Neural progenitor cell (in vitro differentiated cells): ENCODE data around the gene RANBP1.

ENCODE experiments used
- EZH2 ChIP-seq: fragments of 200-600 bp; sonication (generic); IDR thresholded peaks from 2 replicates; pipeline ENCODE4 v1.6.1; 2017; ENCODE audit warnings: antibody characterized with exemption, mild to moderate bottlenecking, moderate library complexity
- EZH2phosphoT487 ChIP-seq: fragments of 200-600 bp; sonication (generic); IDR thresholded peaks from 2 replicates; pipeline ENCODE4 v1.6.1; 2017; ENCODE audit warnings: antibody characterized with exemption
- TF ChIP-seq, protein P1 (sequence below): fragments of 200-600 bp; sonication (generic); IDR thresholded peaks from 2 replicates; pipeline ENCODE4 v1.5.1; 2017; ENCODE audit warnings: antibody characterized with exemption, mild to moderate bottlenecking

DNA sequence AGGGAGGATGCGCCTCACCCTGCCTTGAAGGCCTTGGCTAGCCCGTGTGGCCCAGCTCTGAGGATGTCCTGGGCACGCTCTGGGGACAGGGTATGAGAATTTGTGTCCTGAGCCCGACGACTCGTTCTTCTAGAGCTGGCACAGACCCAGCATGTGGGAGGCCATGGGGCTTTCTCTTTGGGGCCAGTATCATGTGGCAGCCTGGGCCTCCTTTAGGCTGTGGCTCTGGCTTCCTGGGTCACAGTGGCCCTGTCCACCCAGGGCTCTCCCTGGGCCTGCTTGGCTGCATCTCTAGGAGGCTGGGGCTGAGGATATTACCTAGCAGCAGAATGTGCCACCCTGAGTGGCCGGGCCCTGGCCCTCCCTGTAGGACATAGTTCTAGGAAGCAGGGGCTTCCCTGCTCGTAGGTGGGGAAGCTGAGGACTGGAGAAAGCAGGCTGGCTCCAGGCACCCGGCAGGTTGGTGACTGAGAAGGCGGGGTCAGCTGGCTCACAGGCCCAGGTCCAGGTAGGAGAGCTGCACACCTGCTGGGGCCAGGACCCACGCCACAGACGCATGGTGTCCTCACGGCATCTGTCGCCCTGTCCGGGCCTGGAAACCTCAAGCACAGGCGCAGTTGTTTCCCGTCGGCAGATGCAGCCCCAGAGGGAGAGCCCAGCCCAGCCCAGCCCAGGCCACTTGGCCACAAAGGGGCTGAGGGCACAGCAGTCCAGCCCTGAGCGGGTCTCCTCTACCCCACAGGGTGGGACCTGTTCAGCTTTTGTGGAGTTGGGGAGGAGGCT is 28.2 kb downstream of the RANBP1 start:
- TF ChIP-seq EZH2phosphoT487 (no peak), EZH2 (no peak)
- TF ChIP-seq, protein P1, sequence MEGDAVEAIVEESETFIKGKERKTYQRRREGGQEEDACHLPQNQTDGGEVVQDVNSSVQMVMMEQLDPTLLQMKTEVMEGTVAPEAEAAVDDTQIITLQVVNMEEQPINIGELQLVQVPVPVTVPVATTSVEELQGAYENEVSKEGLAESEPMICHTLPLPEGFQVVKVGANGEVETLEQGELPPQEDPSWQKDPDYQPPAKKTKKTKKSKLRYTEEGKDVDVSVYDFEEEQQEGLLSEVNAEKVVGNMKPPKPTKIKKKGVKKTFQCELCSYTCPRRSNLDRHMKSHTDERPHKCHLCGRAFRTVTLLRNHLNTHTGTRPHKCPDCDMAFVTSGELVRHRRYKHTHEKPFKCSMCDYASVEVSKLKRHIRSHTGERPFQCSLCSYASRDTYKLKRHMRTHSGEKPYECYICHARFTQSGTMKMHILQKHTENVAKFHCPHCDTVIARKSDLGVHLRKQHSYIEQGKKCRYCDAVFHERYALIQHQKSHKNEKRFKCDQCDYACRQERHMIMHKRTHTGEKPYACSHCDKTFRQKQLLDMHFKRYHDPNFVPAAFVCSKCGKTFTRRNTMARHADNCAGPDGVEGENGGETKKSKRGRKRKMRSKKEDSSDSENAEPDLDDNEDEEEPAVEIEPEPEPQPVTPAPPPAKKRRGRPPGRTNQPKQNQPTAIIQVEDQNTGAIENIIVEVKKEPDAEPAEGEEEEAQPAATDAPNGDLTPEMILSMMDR = no peak
